Coronary artery (tissue), 2 donors: Measurements from ENCODE around the gene SPTB.

Experiments
- DNase-seq: peaks from one replicate; pipeline ENCODE4 v3.0.0-alpha.2; 2017; ENCODE audit warnings: low spot score
- H3K27ac ChIP-seq, 2 donors: fragments of 200-600 bp; sonication (generic); one replicate each; pipeline ENCODE4 v1.5.1; 2016 to 2019
- H3K4me3 ChIP-seq: fragments of 200-600 bp; sonication (generic); 2 replicates; pipeline ENCODE4 v1.5.1; 2016; ENCODE audit warnings: mild to moderate bottlenecking, moderate library complexity
- TF ChIP-seq, protein P1 (sequence below): fragments of 200-600 bp; sonication (generic); IDR thresholded peaks from one replicate; pipeline ENCODE4 v1.5.1; 2019; ENCODE audit warnings: antibody characterized with exemption

Gene SPTB

DNA sequence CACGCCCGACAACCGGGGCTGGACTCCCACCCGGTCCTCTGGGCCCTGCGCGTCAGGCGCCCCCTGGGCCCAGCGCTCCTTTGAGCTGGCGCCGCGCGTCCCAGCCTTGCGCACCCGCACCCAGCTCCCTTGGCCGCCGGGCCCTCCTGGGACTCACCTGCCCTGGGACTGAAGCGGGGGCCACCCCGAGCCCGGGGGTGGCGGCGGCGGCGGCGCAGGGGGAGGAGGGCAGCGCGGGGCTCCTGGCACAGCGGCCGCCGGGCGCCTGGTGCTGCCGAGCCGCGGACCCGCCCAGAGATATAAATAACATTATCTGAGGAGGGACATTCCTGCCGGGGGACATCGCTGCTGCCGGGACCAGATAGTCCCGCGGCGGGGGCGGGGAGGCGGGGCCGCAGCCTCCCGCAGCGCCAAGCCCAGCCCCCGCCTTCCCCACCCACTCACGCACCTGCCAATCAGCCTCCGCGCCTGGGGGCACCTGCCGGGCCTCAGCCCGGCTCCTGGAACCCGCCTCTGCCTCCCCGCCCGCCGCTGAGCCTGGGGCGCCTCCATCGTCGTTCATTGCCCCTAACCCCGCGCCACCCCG is at the start of gene SPTB:
TSS of gene SPTB (minus strand) at position 273 of the 586 bp plus-strand sequence. CDS start 56,813 bp downstream, outside the sequence.
- TF ChIP-seq, protein P1, sequence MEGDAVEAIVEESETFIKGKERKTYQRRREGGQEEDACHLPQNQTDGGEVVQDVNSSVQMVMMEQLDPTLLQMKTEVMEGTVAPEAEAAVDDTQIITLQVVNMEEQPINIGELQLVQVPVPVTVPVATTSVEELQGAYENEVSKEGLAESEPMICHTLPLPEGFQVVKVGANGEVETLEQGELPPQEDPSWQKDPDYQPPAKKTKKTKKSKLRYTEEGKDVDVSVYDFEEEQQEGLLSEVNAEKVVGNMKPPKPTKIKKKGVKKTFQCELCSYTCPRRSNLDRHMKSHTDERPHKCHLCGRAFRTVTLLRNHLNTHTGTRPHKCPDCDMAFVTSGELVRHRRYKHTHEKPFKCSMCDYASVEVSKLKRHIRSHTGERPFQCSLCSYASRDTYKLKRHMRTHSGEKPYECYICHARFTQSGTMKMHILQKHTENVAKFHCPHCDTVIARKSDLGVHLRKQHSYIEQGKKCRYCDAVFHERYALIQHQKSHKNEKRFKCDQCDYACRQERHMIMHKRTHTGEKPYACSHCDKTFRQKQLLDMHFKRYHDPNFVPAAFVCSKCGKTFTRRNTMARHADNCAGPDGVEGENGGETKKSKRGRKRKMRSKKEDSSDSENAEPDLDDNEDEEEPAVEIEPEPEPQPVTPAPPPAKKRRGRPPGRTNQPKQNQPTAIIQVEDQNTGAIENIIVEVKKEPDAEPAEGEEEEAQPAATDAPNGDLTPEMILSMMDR = no peak
- DNase-seq = no peak
- Histone ChIP-seq H3K27ac (peak within 1 kb of the TSS; percentile 57 to 72), H3K4me3 (peak within 1 kb of the TSS; percentile 82)

DNA sequence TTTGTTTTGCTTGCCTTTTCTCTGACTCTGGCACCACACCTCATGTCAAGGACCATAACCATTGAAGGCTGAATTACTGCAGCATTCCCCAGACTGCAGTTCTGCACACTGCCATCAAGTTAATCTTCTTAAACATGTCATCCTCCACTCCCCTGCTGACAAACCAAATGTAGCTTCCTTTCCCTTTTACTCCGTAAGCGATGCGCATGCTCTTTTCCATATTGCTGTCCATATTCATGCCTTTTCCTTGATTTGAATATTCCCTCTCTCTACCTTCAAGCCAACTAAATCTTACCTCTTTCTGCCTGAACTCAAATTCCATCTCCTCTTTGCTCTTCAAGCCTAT is 49.3 kb upstream of the SPTB start:
- Histone ChIP-seq H3K27ac (peak overlapping the region; percentile 71 to 83), H3K4me3 (no peak overlapping the region)
- DNase-seq = no peak
- TF ChIP-seq, protein P1 = no peak

- Histone ChIP-seq H3K4me3 (no peak overlapping the region), H3K27ac (peak overlapping the region; percentile 71 to 83)
- TF ChIP-seq, protein P1 = no peak
- DNase-seq = no peak
These were observed 48.7 kb upstream of the SPTB start for GRCh38 chr14:64928239-64929013.

DNA sequence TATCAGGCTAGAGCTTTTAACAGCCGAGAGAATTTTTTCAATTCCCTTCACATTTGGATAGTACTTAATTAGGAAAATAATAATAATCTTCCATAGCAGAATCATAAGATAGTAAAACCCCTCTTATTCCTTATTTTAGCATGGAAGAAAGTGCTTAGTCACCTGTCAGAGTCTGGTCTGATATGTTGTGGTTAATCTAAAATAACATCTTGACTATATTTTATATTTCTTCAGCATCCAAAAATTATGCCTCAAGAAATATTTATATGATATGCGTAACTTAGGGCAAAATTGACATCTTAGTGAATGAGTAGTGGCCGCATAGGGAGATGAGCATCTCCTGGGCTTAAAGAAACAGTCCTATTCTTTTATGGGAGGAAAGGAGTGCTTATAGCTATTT is 47.3 kb upstream of the SPTB start:
- no peak overlapping the region for H3K4me3 ChIP-seq
- H3K27ac ChIP-seq = peak overlapping the region in 1 of 2 donors; percentile 55
- TF ChIP-seq, protein P1 = no peak
- no peak for DNase-seq

GRCh38 chr14:64926398-64926995 is 46.8 kb upstream of the SPTB start:
- H3K4me3 ChIP-seq = no peak overlapping the region
- H3K27ac ChIP-seq = no peak overlapping the region
- TF ChIP-seq, protein P1 = no peak
- DNase-seq = no peak

GRCh38 chr14:64923015-64923414 is 43.3 kb upstream of the SPTB start:
- DNase-seq = no peak

More at GRCh38 chr14:64923015-64923414, 43.3 kb upstream of the SPTB start:
- Histone ChIP-seq H3K4me3 (no peak overlapping the region), H3K27ac (no peak overlapping the region)
- TF ChIP-seq, protein P1 = no peak
